GM06990 (cell line): ENCODE data around the gene PADI2.

Experiments used
- DNase-seq: peaks from one replicate; pipeline ENCODE4 v3.0.0-alpha.2; 2011; ENCODE audit not compliant: insufficient read length; ENCODE audit errors: extremely low read depth
- H3K27me3 ChIP-seq: replicated peaks from 2 replicates; pipeline ENCODE4 v1.6.0; 2011; ENCODE audit warnings: low read length; ENCODE audit not compliant: control insufficient read depth, insufficient read depth
- H3K36me3 ChIP-seq: 2 replicates; pipeline ENCODE4 v1.5.1; 2011; ENCODE audit warnings: low read length; ENCODE audit not compliant: control insufficient read depth, insufficient read depth
- H3K4me3 ChIP-seq: replicated peaks from 2 replicates; pipeline ENCODE4 v1.5.1; 2011; ENCODE audit warnings: low read depth, mild to moderate bottlenecking, control low read depth, low read length
- CTCF ChIP-seq: IDR thresholded peaks from 2 replicates; pipeline ENCODE4 v1.5.1; 2011; ENCODE audit warnings: low read length, control low read depth, mild to moderate bottlenecking, inconsistent platforms; ENCODE audit not compliant: insufficient read depth, poor library complexity, severe bottlenecking

Gene PADI2

GRCh38 chr1:17158961-17159360 is 39.7 kb upstream of the PADI2 start:
- no peak overlapping the region for H3K4me3 ChIP-seq
- no peaks in the 10 kb centered on the region for H3K27me3 ChIP-seq
- DNase-seq: no peak
- H3K36me3 ChIP-seq: no peaks in the 10 kb centered on the region
- TF ChIP-seq CTCF: no peak

DNA sequence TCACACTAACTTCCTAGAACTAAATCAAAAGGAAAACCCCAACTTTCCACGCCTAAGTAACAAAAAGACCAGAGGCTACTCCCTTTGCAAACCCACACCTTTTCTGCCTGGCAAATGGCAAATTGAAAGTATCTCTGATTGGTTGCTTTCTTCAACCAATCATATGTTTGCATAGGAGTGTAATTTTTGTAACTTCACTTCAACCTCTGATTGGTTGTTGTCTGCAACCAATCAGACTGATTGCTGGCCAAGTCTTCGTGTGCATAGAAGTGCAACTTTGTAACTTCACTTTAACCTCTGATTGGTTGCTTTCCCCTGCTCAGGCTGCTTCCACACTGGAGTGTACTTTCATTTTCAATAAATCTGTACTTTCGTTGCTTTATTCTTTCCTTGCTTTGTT is 36.9 kb upstream of the PADI2 start:
- no peaks in the 10 kb centered on the region for H3K36me3 ChIP-seq
- peak; percentile 34 for DNase-seq
- no peak for TF ChIP-seq CTCF
- no peak overlapping the region for H3K4me3 ChIP-seq
- no peaks in the 10 kb centered on the region for H3K27me3 ChIP-seq

GRCh38 chr1:17155257-17155920 is 36.1 kb upstream of the PADI2 start:
- no peaks in the 10 kb centered on the region for H3K27me3 ChIP-seq

GRCh38 chr1:17149771-17150170 is 30.5 kb upstream of the PADI2 start:
- no peak overlapping the region for H3K4me3 ChIP-seq
- no peak for TF ChIP-seq CTCF
- H3K27me3 ChIP-seq: no peaks in the 10 kb centered on the region
- DNase-seq: no peak
- no peaks in the 10 kb centered on the region for H3K36me3 ChIP-seq

More at GRCh38 chr1:17155257-17155920, 36.1 kb upstream of the PADI2 start:
- TF ChIP-seq CTCF: no peak
- Histone ChIP-seq H3K4me3 (no peak overlapping the region), H3K36me3 (no peaks in the 10 kb centered on the region)
- DNase-seq: no peak

GRCh38 chr1:17148950-17149608 is 29.8 kb upstream of the PADI2 start:
- H3K4me3 ChIP-seq: no peak overlapping the region
- no peaks in the 10 kb centered on the region for H3K36me3 ChIP-seq
- no peak for TF ChIP-seq CTCF
- no peak for DNase-seq
- H3K27me3 ChIP-seq: no peaks in the 10 kb centered on the region

GRCh38 chr1:17145648-17146047 is 26.4 kb upstream of the PADI2 start:
- Histone ChIP-seq H3K27me3 (no peaks in the 10 kb centered on the region), H3K4me3 (no peak overlapping the region), H3K36me3 (no peaks in the 10 kb centered on the region)
- TF ChIP-seq CTCF: no peak
- no peak for DNase-seq
